IMR-90 (cell line): Measurements from ENCODE around the gene YRDC. TPM values are rescaled to one million over a fixed set of nuclear protein-coding genes. Genes with fewer than 3 reads are reported as not detected.
A peak's percentile ranks its signal among the peaks of the same experiment; 100 is the strongest.

ENCODE experiments used
- ATAC-seq: fragments of 200-7000 bp; cut with Tn5 transposase; 2 replicates; pipeline ENCODE4 v1.9.1; 2020; ENCODE audit warnings: low read depth, mild to moderate bottlenecking, moderate library complexity
- BruUV-seq: library from RNA; stranded (reverse); fragments of 400-500 nt; replicated peaks from 2 replicates; lab custom pipeline; 2021; lab: Mats Ljungman, UMichigan
- CTCF ChIA-PET: fragments of 300-600 bp; formaldehyde crosslinking; extraction: SDS; loops from one replicate; lab custom pipeline; 2021; ENCODE audit warnings: antibody characterized with exemption; lab: Yijun Ruan, JAX
- POLR2A ChIA-PET: fragments of 300-600 bp; sonication (Branson Sonifier 250); formaldehyde crosslinking; loops from one replicate; lab custom pipeline; 2022; ENCODE audit warnings: antibody characterized with exemption; ENCODE audit not compliant: unreplicated experiment; lab: Charles Lee
- DNase-seq: peaks from one replicate; pipeline ENCODE4 v3.0.0; 2013
- H2AFZ ChIP-seq: replicated peaks from 2 replicates; pipeline ENCODE3; 2013; ENCODE audit warnings: low read length, mild to moderate bottlenecking; ENCODE audit not compliant: poor library complexity
- H2AK5ac ChIP-seq: 2 replicates; pipeline ENCODE4 v1.6.1; 2013; ENCODE audit warnings: low read depth, low read length, inconsistent platforms
- H2AK9ac ChIP-seq: replicated peaks from 2 replicates; pipeline ENCODE3; 2013; ENCODE audit warnings: mild to moderate bottlenecking, low read depth, low read length, moderate library complexity; ENCODE audit not compliant: poor library complexity
- H2BK120ac ChIP-seq: 2 replicates; pipeline ENCODE4 v1.6.1; 2013; ENCODE audit warnings: low read depth, low read length, inconsistent platforms
- H2BK15ac ChIP-seq: 3 replicates; pipeline ENCODE4 v1.6.1; 2013; ENCODE audit warnings: low read depth, low read length, inconsistent platforms
- H2BK20ac ChIP-seq: 2 replicates; pipeline ENCODE4 v1.6.1; 2013; ENCODE audit warnings: low read depth, mild to moderate bottlenecking, inconsistent platforms, low read length, moderate library complexity
- H2BK5ac ChIP-seq: 2 replicates; pipeline ENCODE4 v1.6.1; 2013; ENCODE audit warnings: mild to moderate bottlenecking, low read depth, low read length, inconsistent platforms; ENCODE audit not compliant: poor library complexity, severe bottlenecking
- H3K14ac ChIP-seq: replicated peaks from 2 replicates; pipeline ENCODE4 v1.6.1; 2013; ENCODE audit warnings: low read depth, low read length, inconsistent platforms
- H3K18ac ChIP-seq: 2 replicates; pipeline ENCODE4 v1.6.1; 2013; ENCODE audit warnings: low read depth, low read length, control low read depth
- H3K23ac ChIP-seq: 2 replicates; pipeline ENCODE4 v1.6.1; 2013; ENCODE audit warnings: low read depth, low read length, inconsistent platforms
- H3K27ac ChIP-seq: 2 replicates; pipeline ENCODE4 v1.5.1; 2013; ENCODE audit warnings: mild to moderate bottlenecking, control low read depth, low read length; ENCODE audit not compliant: insufficient read depth
- H3K27me3 ChIP-seq: 2 replicates; pipeline ENCODE4 v1.6.1; 2013; ENCODE audit warnings: low read length; ENCODE audit not compliant: control insufficient read depth, insufficient read depth
- H3K36me3 ChIP-seq: 2 replicates; pipeline ENCODE4 v1.6.1; 2013; ENCODE audit warnings: low read length, mixed read lengths; ENCODE audit not compliant: control insufficient read depth, insufficient read depth
- H3K4ac ChIP-seq: 2 replicates; pipeline ENCODE4 v1.6.1; 2013; ENCODE audit warnings: low read depth, low read length, inconsistent platforms
- H3K4me1 ChIP-seq: 2 replicates; pipeline ENCODE4 v1.6.1; 2013; ENCODE audit warnings: low read length, mixed read lengths; ENCODE audit not compliant: control insufficient read depth, insufficient read depth
- H3K4me2 ChIP-seq: 2 replicates; pipeline ENCODE4 v1.6.1; 2013; ENCODE audit warnings: low read depth, mild to moderate bottlenecking, control low read depth, low read length, moderate library complexity
- H3K4me3 ChIP-seq: 2 replicates; pipeline ENCODE4 v1.5.1; 2013; ENCODE audit warnings: low read depth, mild to moderate bottlenecking, control low read depth, low read length, moderate library complexity; ENCODE audit not compliant: insufficient read depth
- H3K56ac ChIP-seq: 2 replicates; pipeline ENCODE4 v1.6.1; 2013; ENCODE audit warnings: low read length, inconsistent platforms; ENCODE audit not compliant: insufficient read depth; ENCODE audit errors: extremely low read depth
- H3K79me1 ChIP-seq, 2 experiments: 2 replicates each; pipeline ENCODE4 v1.6.1; 2013; ENCODE audit warnings: low read length in 2 of 2, inconsistent platforms in 1 of 2, low read depth in 1 of 2
- H3K9ac ChIP-seq: 2 replicates; pipeline ENCODE4 v1.6.1; 2013; ENCODE audit warnings: low read depth, low read length, control low read depth
- H3K9me1 ChIP-seq: 2 replicates; pipeline ENCODE4 v1.6.1; 2013; ENCODE audit warnings: low read length, inconsistent platforms; ENCODE audit not compliant: insufficient read depth
- H3K9me3 ChIP-seq: 2 replicates; pipeline ENCODE4 v1.6.1; 2013; ENCODE audit warnings: low read length; ENCODE audit not compliant: control insufficient read depth, insufficient read depth
- H4K20me1 ChIP-seq: 2 replicates; pipeline ENCODE4 v1.6.1; 2013; ENCODE audit warnings: low read length, inconsistent platforms; ENCODE audit not compliant: insufficient read depth
- H4K5ac ChIP-seq: 2 replicates; pipeline ENCODE4 v1.6.1; 2013; ENCODE audit warnings: mild to moderate bottlenecking, low read depth, low read length, control low read depth
- H4K8ac ChIP-seq, 2 experiments: 2 replicates each; pipeline ENCODE4 v1.6.1; 2013; ENCODE audit warnings: low read depth in 2 of 2, low read length in 2 of 2, control low read depth in 1 of 2, inconsistent platforms in 1 of 2
- H4K91ac ChIP-seq: 2 replicates; pipeline ENCODE4 v1.6.1; 2013; ENCODE audit warnings: low read depth, low read length, inconsistent platforms; ENCODE audit not compliant: insufficient read depth
- CEBPB ChIP-seq: IDR thresholded peaks from 2 replicates; pipeline ENCODE4 v1.6.1; 2012; ENCODE audit warnings: low read depth, low read length, improper control_type of control experiment
- CHD1 ChIP-seq: IDR thresholded peaks from 2 replicates; pipeline ENCODE4 v1.6.1; 2012; ENCODE audit warnings: low read depth, low read length, improper control_type of control experiment
- FOS ChIP-seq: fragments of 150-350 bp; IDR thresholded peaks from 2 replicates; pipeline ENCODE4 v1.6.1; 2016; ENCODE audit warnings: low read depth, low read length
- MAFK ChIP-seq: IDR thresholded peaks from 2 replicates; pipeline ENCODE4 v1.6.1; 2012; ENCODE audit warnings: low read depth, low read length, improper control_type of control experiment
- MAZ ChIP-seq: IDR thresholded peaks from 2 replicates; pipeline ENCODE4 v1.6.1; 2012; ENCODE audit warnings: low read depth, mild to moderate bottlenecking, low read length, improper control_type of control experiment, moderate library complexity, borderline replicate concordance
- MXI1 ChIP-seq: IDR thresholded peaks from 2 replicates; pipeline ENCODE4 v1.6.1; 2012; ENCODE audit warnings: low read depth, mild to moderate bottlenecking, low read length, moderate library complexity, borderline replicate concordance
- NFE2L2 ChIP-seq: fragments of 150-350 bp; IDR thresholded peaks from 2 replicates; pipeline ENCODE4 v1.6.1; 2016; ENCODE audit warnings: low read depth, mild to moderate bottlenecking, low read length
- POLR2A ChIP-seq: IDR thresholded peaks from 2 replicates; pipeline ENCODE4 v1.6.1; 2012; ENCODE audit warnings: mild to moderate bottlenecking, low read depth, low read length
- RCOR1 ChIP-seq: IDR thresholded peaks from 2 replicates; pipeline ENCODE4 v1.6.1; 2012; ENCODE audit warnings: mild to moderate bottlenecking, low read length, improper control_type of control experiment; ENCODE audit not compliant: insufficient replicate concordance
- USF2 ChIP-seq: fragments of 150-350 bp; IDR thresholded peaks from 2 replicates; pipeline ENCODE4 v1.6.1; 2017; ENCODE audit warnings: mild to moderate bottlenecking, antibody characterized with exemption, low read length, low read depth
- WGBS, 2 experiments: methylation state at CpG; one replicate each; pipeline versions ENCODE4 v1.1.5 to v1.1.7; 2013; ENCODE audit warnings: missing lambda C conversion rate in 2 of 2; ENCODE audit not compliant: insufficient read length in 1 of 2; ENCODE audit errors: extremely low coverage in 2 of 2; 5-methylcytosine and 5-hydroxymethylcytosine counted together
- dilution Hi-C: fragments of 300-500 bp; cut with HindIII; formaldehyde crosslinking; loops from one replicate; pipeline ENCODE4 v1.14.3; 2018; ENCODE audit warnings: low sequenced_read_pairs; ENCODE audit not compliant: unreplicated experiment
- in situ Hi-C: fragments of 300-500 bp; cut with MboI; formaldehyde crosslinking; loops from 3 replicates; pipeline ENCODE4 v1.14.3; 2019; ENCODE audit warnings: low sequenced_read_pairs, inconsistent platforms, mixed read lengths
- intact Hi-C: fragments of 100-400 bp; cut with micrococcal nuclease; formaldehyde crosslinking; loops from 2 replicates; pipeline ENCODE4 v1.10.0; 2022
- polyA plus RNA-seq, 3 experiments: library from polyadenylated mRNA; depleted of rRNA; stranded (reverse); fragments of >200 nt; gene quantifications; 2 replicates each; pipeline ENCODE4 v1.2.3, GENCODE V29; 2012; ENCODE audit warnings: low replicate concordance in 1 of 3
- total RNA-seq: library from RNA; depleted of rRNA; stranded (reverse); fragments of >200 nt; gene quantifications from 2 replicates; pipeline ENCODE4 v1.2.3, GENCODE V29; 2012
- TF ChIP-seq, protein P1 (sequence below): fragments of 150-350 bp; IDR thresholded peaks from 2 replicates; pipeline ENCODE4 v1.6.1; 2016; ENCODE audit warnings: low read depth, mild to moderate bottlenecking, low read length, moderate library complexity, borderline replicate concordance
- TF ChIP-seq, protein P2 (sequence below): conservative IDR thresholded peaks from 2 replicates; pipeline ENCODE4 v1.5.1; 2012; ENCODE audit warnings: mild to moderate bottlenecking, low read depth, low read length, improper control_type of control experiment

Gene YRDC
- total and polyA plus RNA-seq, 2 of the 4 experiments (the other 2 are of a cell fraction), result 21.0 to 21.7 TPM

GRCh38 chr1:37764888-37765441, 43.0 kb downstream of the YRDC start, which contains the start of gene EPHA10:
TSS of gene EPHA10 (minus strand) at chr1:37765120. CDS start at chr1:37765066, 54 bp downstream.
- in situ Hi-C loops (no loop called here), dilution Hi-C loops (no loop called here), intact Hi-C loops (no loop called here)
- CTCF ChIA-PET, result no interaction called here
- Histone ChIP-seq H2BK15ac (no peak within 1 kb of the TSS), H3K9me1 (no peaks in the 10 kb centered on the region), H3K9me3 (no peaks in the 10 kb centered on the region; the same call in 1 of the 2 replicates), H3K4me2 (no peak within 1 kb of the TSS), H2AK5ac (no peak within 1 kb of the TSS), H3K18ac (no peak within 1 kb of the TSS), H3K56ac (no peak within 1 kb of the TSS), H2BK20ac (no peak within 1 kb of the TSS), H4K91ac (no peak within 1 kb of the TSS), H4K8ac (no peak within 1 kb of the TSS), H3K27me3 (peaks cover 44% of the 10 kb centered on the region), H2BK5ac (no peak within 1 kb of the TSS), H3K4ac (no peak within 1 kb of the TSS), H2AFZ (peak within 1 kb of the TSS; percentile 58), H2AK9ac (peak within 1 kb of the TSS; percentile 57), H3K36me3 (no peaks in the 10 kb centered on the region), H4K20me1 (no peaks in the 10 kb centered on the region), H2BK120ac (no peak within 1 kb of the TSS), H3K4me3 (no peak within 1 kb of the TSS), H3K14ac (no peak within 1 kb of the TSS), H3K4me1 (no peaks in the 10 kb centered on the region), H3K79me1 (no peaks in the 10 kb centered on the region), H3K27ac (no peak within 1 kb of the TSS), H3K23ac (no peak within 1 kb of the TSS), H3K9ac (no peak within 1 kb of the TSS), H4K5ac (no peak within 1 kb of the TSS)
- TF ChIP-seq MAZ (no peak), CHD1 (no peak), NFE2L2 (no peak), USF2 (no peak), FOS (no peak), MAFK (no peak), CEBPB (no peak), RCOR1 (no peak), MXI1 (no peak), POLR2A (no peak)
- TF ChIP-seq, protein P1, sequence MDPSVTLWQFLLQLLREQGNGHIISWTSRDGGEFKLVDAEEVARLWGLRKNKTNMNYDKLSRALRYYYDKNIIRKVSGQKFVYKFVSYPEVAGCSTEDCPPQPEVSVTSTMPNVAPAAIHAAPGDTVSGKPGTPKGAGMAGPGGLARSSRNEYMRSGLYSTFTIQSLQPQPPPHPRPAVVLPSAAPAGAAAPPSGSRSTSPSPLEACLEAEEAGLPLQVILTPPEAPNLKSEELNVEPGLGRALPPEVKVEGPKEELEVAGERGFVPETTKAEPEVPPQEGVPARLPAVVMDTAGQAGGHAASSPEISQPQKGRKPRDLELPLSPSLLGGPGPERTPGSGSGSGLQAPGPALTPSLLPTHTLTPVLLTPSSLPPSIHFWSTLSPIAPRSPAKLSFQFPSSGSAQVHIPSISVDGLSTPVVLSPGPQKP, result no peak
- TF ChIP-seq, protein P2, sequence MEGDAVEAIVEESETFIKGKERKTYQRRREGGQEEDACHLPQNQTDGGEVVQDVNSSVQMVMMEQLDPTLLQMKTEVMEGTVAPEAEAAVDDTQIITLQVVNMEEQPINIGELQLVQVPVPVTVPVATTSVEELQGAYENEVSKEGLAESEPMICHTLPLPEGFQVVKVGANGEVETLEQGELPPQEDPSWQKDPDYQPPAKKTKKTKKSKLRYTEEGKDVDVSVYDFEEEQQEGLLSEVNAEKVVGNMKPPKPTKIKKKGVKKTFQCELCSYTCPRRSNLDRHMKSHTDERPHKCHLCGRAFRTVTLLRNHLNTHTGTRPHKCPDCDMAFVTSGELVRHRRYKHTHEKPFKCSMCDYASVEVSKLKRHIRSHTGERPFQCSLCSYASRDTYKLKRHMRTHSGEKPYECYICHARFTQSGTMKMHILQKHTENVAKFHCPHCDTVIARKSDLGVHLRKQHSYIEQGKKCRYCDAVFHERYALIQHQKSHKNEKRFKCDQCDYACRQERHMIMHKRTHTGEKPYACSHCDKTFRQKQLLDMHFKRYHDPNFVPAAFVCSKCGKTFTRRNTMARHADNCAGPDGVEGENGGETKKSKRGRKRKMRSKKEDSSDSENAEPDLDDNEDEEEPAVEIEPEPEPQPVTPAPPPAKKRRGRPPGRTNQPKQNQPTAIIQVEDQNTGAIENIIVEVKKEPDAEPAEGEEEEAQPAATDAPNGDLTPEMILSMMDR, result no peak
- 3% methylated on average over 16 of the region's 33 CpGs; no CpG with 5 or more reads in 1 of the 2 experiments for WGBS, 2 experiments
- POLR2A ChIA-PET, result interaction anchor here (0.6 kb wide), 1 partner anchor 456 kb away, joined by 3 read pairs; no protein-coding TSS in a partner anchor
- ATAC-seq (no peak), DNase-seq (no peak)
- no TSS peak for BruUV-seq
